GM18526 (cell line): ENCODE measurements around the gene KRTAP5-4.
"Not testable (repeated sequence)": the region's sequence is repeated elsewhere in the genome, so short reads cannot be mapped to it uniquely, and the experiment has no call there.

ENCODE experiments used
- POLR2A ChIP-seq: IDR thresholded peaks from 3 replicates; pipeline ENCODE4 v1.6.1; 2011; ENCODE audit not compliant: insufficient read length; ENCODE audit errors: extremely low read depth

The KRTAP5-4 gene

GRCh38 chr11:1586699-1587098 lies 35.2 kb downstream of the KRTAP5-4 start:
- no peak for TF ChIP-seq POLR2A

DNA sequence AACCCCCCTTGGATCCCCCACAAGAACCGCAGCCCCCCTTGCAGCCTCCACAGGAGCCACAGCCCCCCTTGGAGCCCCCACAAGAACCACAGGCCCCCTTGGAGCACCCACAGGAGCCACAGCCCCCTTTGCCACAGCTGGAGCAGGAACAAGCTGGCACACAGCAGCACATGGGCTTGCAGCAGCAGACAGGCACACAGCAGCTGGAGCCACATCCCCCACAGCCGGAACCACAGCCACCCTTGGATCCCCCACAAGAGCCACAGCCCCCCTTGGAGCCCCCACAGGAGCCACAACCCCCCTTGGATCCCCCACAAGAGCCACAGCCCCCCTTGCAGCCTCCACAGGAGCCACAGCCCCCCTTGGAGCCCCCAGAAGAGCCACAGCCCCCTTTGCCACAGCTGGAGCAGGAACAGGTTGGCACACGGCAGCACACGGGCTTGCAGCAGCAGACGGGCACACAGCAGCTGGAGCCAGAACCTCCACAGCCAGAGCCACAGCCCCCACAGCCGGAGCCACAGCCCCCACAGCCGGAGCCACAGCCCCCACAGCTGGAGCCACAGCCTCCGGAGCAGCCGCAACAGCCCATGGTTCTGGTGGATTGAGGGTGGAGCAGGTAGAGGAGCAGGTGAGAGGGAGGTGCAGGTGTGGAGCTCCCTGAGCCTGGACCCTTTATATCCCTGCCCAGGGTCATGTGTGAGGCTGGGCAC lies 37.1 kb downstream of the KRTAP5-4 start, which contains the start of gene KRTAP5-1:
TSS of gene KRTAP5-1 (minus strand) at position 623 of the 710 bp plus-strand sequence. CDS start at position 589, 34 bp downstream.
- not testable (repeated sequence) for TF ChIP-seq POLR2A

GRCh38 chr11:1581976-1582375 lies 40.0 kb downstream of the KRTAP5-4 start:
- TF ChIP-seq POLR2A, result no peak

DNA sequence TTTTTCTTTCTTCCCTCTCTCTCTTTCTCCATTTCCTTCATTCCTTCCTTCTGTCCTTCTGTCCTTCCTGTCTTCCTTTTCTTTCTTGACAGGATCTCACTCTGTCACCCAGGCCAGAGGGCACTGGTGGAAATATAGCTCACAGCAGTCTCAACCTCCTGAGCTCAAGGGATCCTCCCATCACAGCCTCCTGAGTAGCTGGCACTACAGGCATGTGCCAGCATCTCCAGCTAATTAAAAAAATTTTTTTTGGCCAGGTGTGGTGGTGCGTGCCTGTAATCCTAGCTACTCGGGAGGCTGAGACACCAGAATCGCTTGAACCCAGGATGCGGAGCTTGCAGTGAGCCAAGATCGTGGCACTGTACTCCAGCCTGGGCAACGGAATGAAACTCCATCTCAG lies 45.1 kb downstream of the KRTAP5-4 start:
- no peak for TF ChIP-seq POLR2A

DNA sequence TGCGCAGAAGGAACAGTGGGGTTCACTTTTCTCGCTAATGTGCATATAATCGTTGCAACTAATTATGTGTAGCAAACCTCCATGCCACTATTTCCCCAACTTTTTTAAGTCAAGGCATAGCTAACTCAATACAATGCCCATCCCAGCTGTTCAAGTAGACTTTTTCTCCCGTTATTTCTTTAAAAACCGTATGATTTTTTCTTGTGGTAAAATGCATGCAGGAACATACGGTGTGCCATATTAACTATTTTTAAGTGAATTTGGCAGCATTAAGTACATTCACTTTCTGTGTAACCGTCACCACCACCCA lies 47.0 kb downstream of the KRTAP5-4 start:
- TF ChIP-seq POLR2A, result no peak

- TF ChIP-seq POLR2A, result no peak
These were observed 47.6 kb downstream of the KRTAP5-4 start for GRCh38 chr11:1574238-1574932.

GRCh38 chr11:1573903-1574237 lies 48.1 kb downstream of the KRTAP5-4 start:
- no peak for TF ChIP-seq POLR2A

DNA sequence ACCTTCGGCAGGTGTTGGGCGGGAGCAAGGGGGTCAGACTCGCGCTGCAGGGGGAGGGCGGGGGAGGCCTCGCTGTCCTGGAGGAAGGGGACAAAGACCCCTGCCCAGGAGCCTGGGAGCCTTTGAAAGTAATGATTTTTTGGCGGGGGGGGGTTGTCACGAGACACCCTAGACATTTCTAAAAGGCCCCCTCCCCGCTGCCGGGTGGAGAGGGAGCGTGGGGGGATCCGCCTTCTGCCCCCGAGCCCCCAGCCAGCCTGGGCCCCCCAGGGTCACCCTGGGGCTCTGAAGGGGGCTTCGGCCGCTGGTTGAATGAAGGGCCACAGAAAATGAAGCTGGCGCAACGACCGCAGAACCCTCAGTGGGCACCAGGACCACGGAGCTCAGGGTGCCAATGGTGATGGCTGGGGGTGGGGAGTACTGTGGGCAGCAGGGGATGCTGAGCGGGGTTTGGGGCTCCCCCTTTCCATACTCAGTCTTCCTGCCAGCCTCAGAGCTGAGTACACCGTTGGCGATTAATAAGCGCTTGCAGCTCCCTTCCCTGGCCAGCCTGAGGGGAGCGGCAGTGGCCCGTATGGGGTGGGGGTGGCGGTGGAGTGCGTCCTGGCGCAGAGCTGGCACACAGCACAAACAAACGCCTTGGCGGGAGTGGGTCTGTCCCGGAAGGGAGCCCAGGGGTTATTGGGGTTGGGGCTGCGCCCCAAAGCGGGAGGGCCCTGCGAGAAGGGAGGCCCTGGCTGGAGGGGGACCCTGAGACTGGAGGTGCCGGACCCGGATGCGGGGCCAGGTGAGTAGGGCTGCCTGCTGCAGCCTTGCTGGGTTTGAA lies 48.6 kb downstream of the KRTAP5-4 start:
- no peak for TF ChIP-seq POLR2A

DNA sequence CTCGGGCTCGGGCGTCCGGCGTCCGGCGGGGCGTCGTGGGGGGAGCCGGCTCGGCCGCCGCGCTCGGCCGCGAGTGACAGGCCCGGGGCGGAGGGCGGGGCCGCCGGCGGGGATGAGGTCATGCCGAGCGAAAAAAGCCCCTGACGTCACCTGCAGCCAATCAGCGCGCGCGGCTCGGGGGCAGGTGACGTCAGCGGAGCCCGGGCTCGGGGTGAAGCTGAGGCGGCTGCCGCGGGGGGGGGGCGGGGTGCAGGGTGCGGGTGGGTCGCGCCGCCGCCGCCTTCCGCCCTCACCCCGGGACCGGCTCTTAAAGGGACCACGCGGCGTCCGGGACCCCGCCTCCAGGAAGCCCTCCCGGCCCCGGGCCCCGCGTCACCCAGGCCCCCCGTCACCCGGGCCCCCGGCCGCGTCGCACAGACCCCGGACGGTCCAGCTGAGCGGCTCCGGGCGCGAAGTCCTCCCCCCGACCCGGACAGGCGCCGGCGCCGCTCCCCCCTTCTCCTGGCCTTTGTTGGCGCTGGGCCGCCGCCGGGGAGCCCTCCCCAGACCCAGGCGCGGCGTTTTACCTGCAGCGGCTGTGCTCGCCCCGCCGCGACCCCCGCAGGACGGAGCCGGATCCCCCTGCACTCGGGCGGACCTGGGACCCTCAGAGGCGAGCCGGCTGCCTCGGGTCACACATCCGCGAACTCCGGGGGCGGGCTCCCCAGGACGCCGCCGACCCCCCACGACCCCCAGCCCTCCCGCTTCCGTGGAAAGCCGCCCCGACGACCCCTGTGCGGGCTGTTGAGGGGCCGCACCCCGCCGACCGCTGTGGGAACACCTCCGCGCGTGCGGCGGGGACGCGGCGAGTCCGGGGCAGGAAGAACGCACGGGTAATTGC lies 49.5 kb downstream of the KRTAP5-4 start, which contains the start of gene DUSP8:
TSS of gene DUSP8 (minus strand) at position 75 of the 880 bp plus-strand sequence. CDS start 6,445 bp downstream, outside the sequence.
- TF ChIP-seq POLR2A, result no peak

- TF ChIP-seq POLR2A, result no peak
These were observed 50.2 kb downstream of the KRTAP5-4 start for GRCh38 chr11:1571760-1572196.
